GM18870 (cell line): ENCODE results near the gene VGLL4.

Experiments
- ATAC-seq: cut with Tn5 transposase; IDR thresholded peaks from one replicate; pipeline ENCODE4 v1.9.1; 2021; ENCODE audit warnings: moderate library complexity; ENCODE audit not compliant: unreplicated experiment

VGLL4 gene

DNA sequence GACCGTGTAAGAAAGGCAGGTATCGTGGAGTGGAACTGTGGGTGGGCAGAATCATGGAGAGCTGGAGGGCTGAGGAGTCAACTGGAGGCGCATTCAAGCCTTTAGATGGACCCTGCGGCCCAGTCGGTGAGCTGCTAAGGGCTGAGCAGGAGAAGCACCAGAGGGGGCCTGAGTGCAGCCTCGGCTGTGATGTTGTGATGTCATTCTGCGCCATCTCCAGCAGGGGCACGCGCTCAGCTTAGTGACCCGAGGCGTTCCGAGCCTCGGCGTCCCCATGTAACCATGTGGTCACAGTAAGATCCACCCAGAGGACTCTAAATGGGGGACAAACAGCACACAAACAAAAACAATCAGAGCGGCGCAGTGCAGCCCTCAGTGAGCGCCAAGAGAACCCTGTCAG is 76.8 kb downstream of the VGLL4 start:
- no peak for ATAC-seq

DNA sequence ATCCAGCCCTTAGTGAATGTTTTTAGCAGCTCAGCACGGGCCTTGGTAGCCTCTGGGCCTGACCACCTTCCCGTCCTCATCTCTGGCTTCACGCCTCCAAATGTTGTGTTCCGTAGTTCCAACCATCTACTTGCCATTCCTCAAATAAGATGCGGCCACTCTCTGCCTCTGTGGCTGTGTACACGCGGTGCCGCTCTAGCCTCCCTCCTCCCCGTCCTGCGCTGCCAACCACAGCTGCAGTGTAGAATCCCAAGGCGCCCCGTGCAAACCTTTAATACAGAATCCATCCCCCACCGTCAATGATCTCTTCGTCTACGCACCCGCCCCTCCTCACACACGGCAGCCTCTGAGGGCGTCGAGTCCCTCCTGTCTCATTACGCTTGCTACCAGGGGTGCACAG is 77.2 kb downstream of the VGLL4 start:
- ATAC-seq: no peak

DNA sequence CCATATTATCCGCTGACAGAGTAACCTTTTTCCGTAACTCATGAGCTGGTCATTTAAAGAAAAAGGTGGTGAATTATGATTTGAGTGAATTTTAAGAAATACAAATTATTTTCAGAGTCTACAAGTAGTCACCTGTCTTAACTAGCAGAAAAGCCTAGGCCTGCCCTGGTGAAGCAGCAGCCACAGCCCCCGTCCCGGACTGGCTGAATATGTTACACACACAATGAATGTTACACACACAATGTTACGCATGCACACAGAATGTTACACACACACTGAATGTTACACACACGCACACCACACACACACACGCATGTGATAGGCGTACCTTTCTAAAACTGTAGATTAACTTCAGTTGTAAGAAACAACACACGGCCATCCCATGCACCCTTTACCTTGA is 77.8 kb downstream of the VGLL4 start:
- no peak for ATAC-seq

DNA sequence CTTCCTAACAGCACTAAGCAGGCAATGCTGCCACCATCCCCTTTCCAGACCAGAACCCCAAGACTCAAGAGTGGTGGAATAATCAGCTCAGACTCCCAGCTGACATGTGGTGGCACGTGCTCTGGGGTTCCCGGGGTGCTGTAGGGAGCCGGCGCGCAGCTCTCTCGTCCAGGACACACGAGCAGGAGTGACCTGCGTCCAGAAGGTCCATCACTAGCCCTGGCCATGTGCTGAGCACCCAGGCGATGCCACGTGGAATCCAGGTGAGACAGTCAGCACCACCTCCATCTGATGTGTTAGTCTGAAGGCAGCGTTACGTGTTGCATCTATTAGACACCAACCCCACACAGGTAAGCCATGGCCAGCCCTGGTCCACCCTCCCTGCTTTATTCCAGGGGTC is 78.2 kb downstream of the VGLL4 start:
- ATAC-seq: no peak

DNA sequence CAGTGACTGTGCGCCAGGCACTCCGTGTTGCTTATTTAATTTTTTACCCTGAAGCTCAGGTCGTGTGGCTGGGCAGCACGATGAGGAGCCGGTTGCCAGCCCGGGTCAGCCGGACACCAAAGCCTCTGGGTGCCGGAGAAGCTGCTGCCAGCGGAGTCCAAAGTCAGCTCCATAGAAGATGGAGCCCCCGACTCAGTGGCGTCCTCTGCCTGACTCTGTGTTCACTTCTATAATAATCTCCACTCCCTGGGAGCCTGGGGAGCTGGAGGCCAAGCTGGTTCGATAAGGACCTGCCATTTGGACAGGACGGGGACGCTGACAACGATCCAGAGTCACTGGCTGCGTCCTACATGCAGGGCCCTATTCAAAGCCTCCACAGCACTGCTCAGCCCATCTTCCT is 78.6 kb downstream of the VGLL4 start:
- ATAC-seq: no peak

DNA sequence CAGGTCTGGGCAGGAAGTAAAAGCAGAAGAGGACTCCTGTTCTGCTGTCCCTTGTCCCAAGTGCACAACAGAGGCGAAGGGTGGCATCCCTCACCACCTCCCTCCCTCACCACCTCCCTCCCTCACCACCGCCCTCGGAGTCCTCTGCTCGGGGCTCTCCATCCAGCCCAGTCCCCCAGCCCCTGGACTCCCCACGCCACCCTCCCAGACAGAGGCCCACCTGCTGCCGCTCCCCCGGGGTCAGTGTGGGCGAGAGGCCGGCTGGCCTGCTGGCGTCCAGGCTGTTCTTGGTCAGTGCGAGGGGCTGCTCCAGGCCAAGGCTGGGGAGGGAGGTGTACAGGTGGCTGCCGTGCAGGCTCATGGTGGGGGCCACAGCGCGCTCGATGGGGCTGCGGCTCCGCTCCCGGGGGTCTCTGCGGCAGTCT is 79.1 kb downstream of the VGLL4 start:
- no peak for ATAC-seq

DNA sequence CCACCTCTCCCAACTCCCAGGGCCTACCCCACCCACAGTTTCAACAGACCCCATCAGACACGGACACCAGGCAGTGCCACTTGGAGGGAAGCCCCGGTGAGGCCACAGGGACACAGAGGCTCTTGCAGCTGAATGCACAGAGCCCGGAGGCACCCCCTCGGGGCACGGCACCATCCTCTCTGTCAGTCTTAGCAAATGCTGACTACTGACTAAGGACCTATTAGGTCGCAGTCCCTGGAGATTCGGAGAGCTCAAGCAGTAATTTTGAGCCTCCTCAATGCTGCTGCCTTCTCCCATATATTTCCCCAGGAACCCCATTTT is 79.9 kb downstream of the VGLL4 start:
- ATAC-seq: no peak

DNA sequence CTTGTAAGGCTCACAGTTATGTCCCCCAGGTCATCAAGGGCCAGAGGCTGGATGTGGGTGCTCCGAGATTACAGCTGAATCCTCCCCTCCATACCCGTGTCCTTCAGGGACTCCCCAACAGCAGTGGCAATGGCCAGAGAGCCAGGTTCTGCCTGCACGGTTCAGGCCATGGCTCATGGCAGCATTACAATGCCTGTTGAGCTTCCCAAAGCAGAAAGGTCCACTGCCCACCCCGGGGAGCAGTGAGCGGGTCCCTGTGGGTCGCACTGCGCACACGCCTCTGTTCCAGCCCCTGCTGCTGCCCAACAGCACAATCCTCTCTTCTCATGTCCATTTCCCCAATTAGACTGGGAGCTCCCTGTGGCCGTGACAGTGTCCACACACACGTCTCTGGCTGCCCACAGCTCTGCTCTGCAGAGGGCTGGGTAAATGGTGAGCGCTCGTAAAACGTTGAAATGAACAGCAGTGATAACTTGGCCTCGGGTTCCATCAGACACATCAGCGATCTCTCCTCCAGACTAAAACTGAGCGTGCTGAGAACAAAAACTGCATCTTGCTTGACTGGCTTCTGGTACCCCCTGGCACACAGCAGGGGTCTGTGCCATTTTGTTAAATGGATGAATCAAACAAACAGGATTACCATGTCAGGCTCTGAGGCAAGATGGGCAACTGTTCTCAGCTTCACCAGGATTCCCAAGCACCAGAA is 80.4 kb downstream of the VGLL4 start:
- no peak for ATAC-seq

DNA sequence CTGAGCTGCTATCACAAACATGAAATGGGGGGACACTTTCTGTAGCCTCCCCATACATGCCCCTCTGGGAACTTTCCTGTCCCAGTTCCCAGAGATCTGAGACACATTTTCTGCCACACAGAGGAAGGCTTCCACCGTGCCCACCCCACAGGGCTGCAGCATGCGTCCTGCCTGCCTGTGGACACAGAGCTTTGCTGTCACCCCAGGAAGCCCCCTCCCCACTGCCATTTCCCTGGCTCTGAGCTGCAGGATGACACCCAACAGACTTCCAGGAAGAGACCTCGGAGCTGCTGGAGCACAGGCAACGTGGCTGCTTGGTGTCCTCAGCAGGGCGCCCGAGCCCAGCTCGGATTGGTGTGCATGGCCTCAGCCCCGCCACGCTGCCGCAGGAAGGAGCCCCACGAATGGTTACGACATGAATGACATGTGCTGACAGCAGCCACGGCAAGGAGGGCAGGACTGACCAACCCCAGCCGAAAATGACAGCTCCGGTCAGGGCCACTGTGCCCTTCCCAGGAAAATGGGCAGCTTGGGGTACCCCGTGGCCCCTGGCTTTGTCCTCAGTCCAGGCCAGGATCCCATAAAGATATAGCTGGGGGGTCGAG is 81.3 kb downstream of the VGLL4 start:
- no peak for ATAC-seq

DNA sequence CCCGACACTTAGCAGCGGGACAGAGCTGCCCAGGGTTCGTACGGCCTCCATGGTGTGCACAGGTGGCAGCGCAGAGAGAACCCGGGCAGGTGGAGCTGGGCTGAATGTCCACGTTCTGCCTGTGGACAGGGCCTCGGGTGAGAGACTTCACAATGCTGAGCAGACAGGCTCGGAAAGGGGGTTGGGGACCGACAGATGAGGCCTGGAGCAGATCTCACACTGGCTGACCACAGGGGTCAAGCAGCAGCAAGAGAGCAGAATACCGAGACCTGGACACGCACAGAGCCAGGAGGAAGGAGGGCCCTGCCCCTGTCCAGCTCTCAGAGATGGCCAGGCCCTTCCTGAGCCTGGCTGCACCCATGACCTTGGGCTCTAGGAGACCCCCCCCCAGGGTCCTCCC is 83.0 kb downstream of the VGLL4 start:
- ATAC-seq: no peak

DNA sequence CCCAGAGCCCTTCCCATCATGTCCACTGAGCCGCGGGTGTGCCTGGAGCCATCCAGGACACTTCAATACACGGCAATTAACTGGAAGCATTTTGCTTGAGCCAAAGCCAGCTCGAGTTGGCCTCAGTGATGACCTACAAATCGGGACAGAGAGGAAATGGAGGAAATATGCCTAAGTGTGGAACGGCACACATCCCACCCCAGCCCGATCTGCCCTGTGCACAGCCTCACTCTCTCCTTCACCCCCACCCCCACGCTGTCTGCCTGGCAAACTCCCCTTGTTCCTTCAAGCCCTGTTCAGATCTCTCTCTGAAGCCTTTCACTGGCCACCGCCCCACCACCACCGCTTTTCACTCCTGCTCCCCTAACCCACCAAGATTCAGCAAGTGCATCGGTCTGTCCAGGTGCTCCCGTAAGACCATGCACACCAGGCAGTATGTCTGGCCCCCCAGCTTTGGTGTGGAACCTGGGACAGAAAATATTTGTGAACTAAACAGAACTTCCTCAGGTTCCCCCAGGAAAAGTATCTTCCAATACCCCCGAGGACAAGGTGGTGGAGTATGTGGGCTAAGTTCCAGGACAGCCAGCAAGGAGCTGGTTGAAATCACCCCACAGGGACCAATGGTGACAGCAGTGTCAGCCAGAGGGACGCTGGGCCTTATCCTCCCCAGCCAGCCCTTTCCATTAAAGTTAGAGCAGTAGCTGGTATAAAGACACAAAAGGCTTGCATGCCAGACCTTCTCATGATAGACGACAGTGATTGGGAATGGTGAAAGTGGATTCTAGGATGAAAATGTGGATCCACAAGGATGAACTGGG is 83.7 kb downstream of the VGLL4 start:
- ATAC-seq: no peak

DNA sequence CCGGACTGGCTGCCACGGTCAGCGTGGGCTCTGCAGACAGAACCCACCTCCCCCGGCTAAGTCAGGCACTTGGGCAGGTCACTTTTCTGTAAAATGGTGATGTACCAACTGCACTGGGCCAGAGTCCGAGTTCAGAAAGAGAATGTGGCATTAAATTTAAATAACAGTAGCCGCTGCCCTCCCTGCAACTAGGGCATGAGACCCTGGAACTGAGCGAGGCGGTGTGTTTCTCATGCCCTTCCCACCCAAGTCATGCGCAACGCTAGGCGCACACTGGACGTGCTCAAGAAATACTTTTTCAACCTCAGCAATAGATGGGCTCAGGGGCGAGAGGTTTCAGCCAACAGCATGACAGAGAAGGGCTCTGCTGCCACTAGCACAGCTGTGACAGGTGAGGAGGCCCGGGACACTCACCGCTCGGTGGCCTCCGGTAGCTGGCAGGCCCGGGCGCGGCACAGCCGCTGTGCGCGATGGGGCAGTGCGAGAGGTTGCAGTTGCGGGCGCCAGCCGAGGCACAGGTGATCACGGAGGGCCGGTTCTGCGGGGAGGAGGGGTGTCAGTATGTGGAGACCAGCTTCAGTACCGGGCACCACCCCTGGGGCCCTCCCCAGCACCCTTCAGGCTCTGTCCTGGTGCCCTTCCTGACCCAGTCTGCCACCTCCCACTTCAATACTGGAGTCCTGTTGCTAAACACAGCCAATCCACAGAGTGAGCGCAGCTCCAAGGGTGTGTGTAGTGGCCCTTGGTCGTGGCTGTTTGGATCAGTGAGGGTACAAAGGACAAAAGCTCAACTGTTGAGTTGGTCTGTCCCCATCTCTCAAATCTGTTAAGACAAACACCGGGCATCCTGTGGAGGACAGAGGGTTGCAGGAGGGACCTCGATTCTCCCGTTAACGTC is 84.5 kb downstream of the VGLL4 start:
- ATAC-seq: no peak

DNA sequence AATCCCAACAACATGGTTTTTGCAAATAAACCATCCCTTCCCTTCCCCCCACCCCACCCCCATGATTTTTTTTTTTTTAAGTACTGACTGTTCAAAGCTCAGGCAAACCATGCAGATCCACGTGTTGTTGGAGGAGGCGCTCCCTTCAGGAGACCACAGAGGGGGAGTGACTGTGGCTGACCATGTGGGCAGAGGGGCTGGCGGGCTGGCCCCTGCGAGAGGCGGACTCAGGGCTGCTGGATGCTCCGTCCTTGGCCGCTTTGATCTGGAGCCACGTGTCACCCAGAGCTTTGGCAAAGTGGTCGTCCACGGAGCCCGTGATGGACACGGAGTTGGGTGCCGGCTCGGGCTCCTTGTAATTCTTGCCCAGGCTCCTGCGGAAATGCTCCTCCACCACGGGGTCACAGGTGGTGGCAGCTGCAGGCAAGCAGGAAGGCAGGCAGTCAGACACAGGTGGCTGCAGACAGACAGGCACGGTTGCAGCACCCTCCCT is 85.3 kb downstream of the VGLL4 start:
- ATAC-seq: no peak

DNA sequence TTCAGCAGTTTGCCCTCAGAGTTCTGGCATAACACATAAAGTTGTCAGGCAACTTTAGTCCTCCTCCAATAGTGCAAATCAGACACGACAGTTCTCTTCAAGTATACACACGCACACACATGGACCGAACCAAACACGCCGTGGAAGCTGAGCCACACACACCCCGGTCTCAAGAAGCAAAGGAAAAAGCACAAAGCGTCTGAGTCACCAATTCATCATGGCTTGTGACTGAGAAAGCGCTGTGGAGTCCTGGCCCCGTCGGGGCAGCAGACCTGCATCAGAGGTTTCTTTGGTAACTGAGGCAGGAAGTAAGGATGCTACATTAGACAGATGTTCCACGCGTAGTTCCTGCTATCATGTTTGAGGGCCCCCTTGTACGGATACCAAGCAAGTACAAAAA is 85.7 kb downstream of the VGLL4 start:
- no peak for ATAC-seq

DNA sequence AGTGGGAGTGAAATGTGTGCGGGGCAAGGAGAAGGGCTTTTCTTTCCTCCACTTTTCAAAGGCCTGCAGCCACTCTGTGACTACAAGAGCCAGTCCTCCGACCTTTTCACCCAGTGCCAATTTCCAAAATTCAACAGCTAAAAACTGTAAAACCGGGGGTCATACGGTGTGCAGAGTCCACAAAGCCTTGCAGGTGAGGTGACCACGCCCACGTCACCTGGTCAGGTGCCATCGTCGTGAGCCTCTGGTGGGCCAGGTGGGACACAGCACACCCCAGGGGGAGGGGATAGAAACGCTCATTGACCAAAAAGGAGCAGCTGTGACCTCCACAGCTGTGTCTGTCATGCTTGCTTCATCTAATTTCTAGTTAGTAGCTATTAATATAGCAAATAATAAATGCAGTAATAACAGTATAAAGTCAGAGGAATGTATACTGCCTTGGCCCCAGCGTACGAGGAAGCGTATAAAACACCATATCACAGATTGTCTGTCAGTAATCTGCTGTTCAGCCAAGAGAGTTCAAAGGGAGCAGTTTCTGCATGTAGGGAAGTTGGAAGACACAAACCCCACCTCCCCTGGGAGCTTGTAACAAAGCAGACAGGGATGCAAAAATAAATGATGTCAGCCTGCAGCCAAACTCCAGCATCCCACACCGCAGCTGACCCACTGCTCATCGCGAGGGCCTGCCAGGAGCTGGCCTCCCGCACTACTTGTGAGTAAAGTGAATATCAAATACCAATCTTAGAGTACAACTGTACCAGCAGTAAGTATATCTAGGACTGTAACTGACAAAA is 86.7 kb downstream of the VGLL4 start:
- no peak for ATAC-seq

DNA sequence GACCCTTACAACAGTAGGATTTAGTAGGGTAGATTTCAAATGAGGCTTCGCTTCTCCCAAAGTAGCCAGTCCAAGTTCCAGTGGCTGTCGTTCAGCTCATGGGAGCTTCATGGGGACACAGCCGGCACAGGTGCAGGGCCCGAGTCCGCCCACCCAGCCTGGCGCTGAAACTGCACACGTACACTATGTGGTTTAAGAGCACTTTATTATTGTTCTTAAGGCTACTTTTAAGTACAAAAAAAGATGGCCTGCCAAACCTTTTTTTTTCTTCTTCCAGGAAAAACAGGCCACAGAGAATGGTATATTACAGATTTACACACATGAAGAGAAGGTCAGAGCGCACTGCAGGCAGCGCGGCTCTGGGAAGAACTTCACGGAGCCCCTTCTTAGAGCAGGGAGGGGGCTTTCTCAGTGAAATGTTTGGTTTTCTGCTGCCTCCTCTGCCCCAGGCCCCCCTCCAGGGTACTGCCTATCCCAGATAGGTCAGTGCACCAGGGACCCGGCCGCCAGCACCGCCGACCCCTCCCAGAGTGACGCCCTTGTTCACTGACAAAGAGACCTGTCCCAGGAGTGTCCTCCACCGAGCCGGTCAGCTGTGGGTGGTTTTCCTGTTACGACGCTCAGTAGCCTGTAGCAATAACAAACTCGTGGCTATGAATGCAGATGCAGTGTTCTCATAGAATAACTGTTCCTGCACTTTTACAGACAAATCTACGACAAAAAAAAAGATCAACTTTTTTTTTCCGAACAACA is 87.7 kb downstream of the VGLL4 start:
- ATAC-seq: no peak

DNA sequence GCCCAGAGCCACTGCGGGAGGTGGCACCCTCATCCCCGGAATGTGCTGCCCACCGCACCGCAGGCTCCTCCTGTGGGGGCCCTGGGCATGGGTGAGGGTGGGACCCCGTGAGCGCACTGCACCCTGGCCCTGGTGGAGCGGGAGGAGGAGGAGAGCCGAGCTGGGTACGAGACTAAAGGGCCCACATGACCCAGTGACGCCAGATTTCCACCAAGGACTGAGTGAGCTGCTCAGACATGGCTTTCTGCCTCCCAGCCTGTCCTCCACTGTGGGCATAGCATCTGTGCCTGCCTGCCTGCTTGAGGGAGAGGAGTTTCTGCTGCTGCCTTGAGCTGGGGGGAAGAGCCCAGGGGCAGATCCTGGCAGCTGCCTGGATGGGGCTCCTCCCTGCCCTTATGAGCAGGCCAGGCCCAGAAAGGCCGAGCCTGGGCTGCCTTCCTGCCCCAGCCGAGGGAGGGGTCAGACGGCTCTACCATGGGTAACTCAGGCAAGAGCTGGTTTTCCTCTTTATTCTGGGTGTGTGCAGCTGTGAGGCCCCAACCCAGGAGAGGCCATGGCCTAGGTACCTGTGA is 88.4 kb downstream of the VGLL4 start:
- ATAC-seq: no peak

DNA sequence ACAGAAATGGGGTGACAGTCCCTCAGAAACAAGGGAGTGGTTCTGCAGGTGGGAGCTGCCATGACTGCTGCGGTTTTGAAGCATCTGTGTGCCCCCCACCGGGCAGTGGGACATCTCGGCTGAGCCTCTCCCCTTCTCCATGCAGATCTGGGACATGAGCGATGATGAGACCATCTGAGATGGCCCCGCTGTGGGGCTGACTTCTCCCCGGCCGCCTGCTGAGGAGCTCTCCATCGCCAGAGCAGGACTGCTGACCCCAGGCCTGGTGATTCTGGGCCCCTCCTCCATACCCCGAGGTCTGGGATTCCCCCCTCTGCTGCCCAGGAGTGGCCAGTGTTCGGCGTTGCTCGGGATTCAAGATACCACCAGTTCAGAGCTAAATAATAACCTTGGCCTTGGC is 89.0 kb downstream of the VGLL4 start:
- no peak for ATAC-seq

DNA sequence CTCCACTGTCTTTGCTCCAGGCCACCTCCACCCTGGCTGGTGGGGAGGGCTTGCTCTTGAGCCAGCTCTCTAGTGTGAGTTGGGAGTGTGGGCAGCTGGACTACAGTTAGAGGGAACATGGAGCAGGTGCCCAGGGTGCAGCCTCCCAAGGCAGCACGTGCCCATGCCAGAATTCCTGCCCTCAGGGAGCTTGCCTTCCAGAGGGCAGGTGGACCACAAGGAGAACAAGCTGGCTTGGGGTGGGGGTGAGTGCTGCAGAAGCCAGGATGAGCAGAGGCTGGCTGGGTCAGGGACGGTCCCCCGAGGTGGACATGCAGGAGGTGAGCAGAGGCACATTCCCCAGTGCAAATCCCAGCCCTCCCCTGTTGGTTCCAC is 89.5 kb downstream of the VGLL4 start:
- no peak for ATAC-seq
